ENCODE data around the gene PTPRM. TPM values are rescaled to one million over a fixed set of nuclear protein-coding genes. Genes with fewer than 3 reads are reported as not detected.

Gene PTPRM
- polyA plus RNA-seq, 1 donor (not counting 4 experiments of a cell fraction or from before 2014, with no cell fraction given): 54.5 TPM

GRCh38 chr18:8253944-8254343 is 686.8 kb downstream of the PTPRM start:
- TF ChIP-seq, protein P1, sequence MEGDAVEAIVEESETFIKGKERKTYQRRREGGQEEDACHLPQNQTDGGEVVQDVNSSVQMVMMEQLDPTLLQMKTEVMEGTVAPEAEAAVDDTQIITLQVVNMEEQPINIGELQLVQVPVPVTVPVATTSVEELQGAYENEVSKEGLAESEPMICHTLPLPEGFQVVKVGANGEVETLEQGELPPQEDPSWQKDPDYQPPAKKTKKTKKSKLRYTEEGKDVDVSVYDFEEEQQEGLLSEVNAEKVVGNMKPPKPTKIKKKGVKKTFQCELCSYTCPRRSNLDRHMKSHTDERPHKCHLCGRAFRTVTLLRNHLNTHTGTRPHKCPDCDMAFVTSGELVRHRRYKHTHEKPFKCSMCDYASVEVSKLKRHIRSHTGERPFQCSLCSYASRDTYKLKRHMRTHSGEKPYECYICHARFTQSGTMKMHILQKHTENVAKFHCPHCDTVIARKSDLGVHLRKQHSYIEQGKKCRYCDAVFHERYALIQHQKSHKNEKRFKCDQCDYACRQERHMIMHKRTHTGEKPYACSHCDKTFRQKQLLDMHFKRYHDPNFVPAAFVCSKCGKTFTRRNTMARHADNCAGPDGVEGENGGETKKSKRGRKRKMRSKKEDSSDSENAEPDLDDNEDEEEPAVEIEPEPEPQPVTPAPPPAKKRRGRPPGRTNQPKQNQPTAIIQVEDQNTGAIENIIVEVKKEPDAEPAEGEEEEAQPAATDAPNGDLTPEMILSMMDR (optimal IDR thresholded peaks at IDR 0.05 in 1 of 3, IDR thresholded peaks at IDR 0.05 in 1 of 3, conservative IDR thresholded peaks at IDR 0.05 in 1 of 3; ENCODE audit: extremely low read depth in 1 of 3, insufficient read depth in 2 of 3, low read length in 3 of 3): no peak
- TF ChIP-seq EZH2 (IDR thresholded peaks at IDR 0.05; ENCODE audit: low read length): no peak
- H4K20me1 ChIP-seq (ENCODE audit: control insufficient read depth, extremely low read depth, insufficient read depth, low read length): no peaks in the 10 kb centered on the region
- no peaks in the 10 kb centered on the region for H3K36me3 ChIP-seq (ENCODE audit: control insufficient read depth in 2 of 2, extremely low read depth in 1 of 2, insufficient read depth in 2 of 2, low read length in 2 of 2)
- H3K27me3 ChIP-seq (ENCODE audit: control insufficient read depth, extremely low read depth, insufficient read depth, low read length): no peaks in the 10 kb centered on the region
- H3K79me2 ChIP-seq (ENCODE audit: control insufficient read depth, insufficient read depth, low read length): no peaks in the 10 kb centered on the region
- dilution Hi-C loops (cut with MboI; ENCODE audit: extremely low pct_ligation_motif_present, low sequenced_read_pairs): no loop called here
- H2AFZ ChIP-seq (ENCODE audit: control insufficient read depth, low read length): no peak overlapping the region
- peaks cover 3% of the 10 kb centered on the region for H3K9me1 ChIP-seq (ENCODE audit: control insufficient read depth, extremely low read depth, insufficient read depth, low read length)
- DNase-seq (ENCODE audit: low read depth, low spot score): no peak
- no peak for FAIRE-seq
- H3K9ac ChIP-seq (ENCODE audit: control insufficient read depth, extremely low read depth, insufficient read depth, low read length): no peak overlapping the region
- H3K27ac ChIP-seq (ENCODE audit: control insufficient read depth, insufficient read depth, low read length): no peak overlapping the region
- no peak overlapping the region for H3K4me2 ChIP-seq (ENCODE audit: control insufficient read depth, extremely low read depth, insufficient read depth, low read depth, low read length)
- no peaks in the 10 kb centered on the region for H3K9me3 ChIP-seq (ENCODE audit: control insufficient read depth, low read depth, low read length)
- H3K4me1 ChIP-seq (ENCODE audit: control insufficient read depth, extremely low read depth, insufficient read depth, low read length): no peaks in the 10 kb centered on the region
- no peak overlapping the region for H3K4me3 ChIP-seq (ENCODE audit: control insufficient read depth in 2 of 3, extremely low read depth in 1 of 3, insufficient read depth in 2 of 3, low read depth in 1 of 3, low read length in 3 of 3)

GRCh38 chr18:8254654-8255053 is 687.5 kb downstream of the PTPRM start:
- TF ChIP-seq EZH2 (IDR thresholded peaks at IDR 0.05; ENCODE audit: low read length): no peak
- TF ChIP-seq, protein P1 (optimal IDR thresholded peaks at IDR 0.05 in 1 of 3, IDR thresholded peaks at IDR 0.05 in 1 of 3, conservative IDR thresholded peaks at IDR 0.05 in 1 of 3; ENCODE audit: extremely low read depth in 1 of 3, insufficient read depth in 2 of 3, low read length in 3 of 3): no peak
- DNase-seq (ENCODE audit: low read depth, low spot score) (no peak), FAIRE-seq (no peak)
- no peaks in the 10 kb centered on the region for H3K36me3 ChIP-seq (ENCODE audit: control insufficient read depth in 2 of 2, extremely low read depth in 1 of 2, insufficient read depth in 2 of 2, low read length in 2 of 2)
- no peak overlapping the region for H3K9ac ChIP-seq (ENCODE audit: control insufficient read depth, extremely low read depth, insufficient read depth, low read length)
- H3K4me1 ChIP-seq (ENCODE audit: control insufficient read depth, extremely low read depth, insufficient read depth, low read length): peaks cover 2% of the 10 kb centered on the region
- H3K9me1 ChIP-seq (ENCODE audit: control insufficient read depth, extremely low read depth, insufficient read depth, low read length): peaks cover 3% of the 10 kb centered on the region
- H4K20me1 ChIP-seq (ENCODE audit: control insufficient read depth, extremely low read depth, insufficient read depth, low read length): no peaks in the 10 kb centered on the region
- dilution Hi-C loops (cut with MboI; ENCODE audit: extremely low pct_ligation_motif_present, low sequenced_read_pairs): no loop called here
- no peak overlapping the region for H3K4me3 ChIP-seq (ENCODE audit: control insufficient read depth in 2 of 3, extremely low read depth in 1 of 3, insufficient read depth in 2 of 3, low read depth in 1 of 3, low read length in 3 of 3)
- H3K9me3 ChIP-seq (ENCODE audit: control insufficient read depth, low read depth, low read length): no peaks in the 10 kb centered on the region
- H3K27ac ChIP-seq (ENCODE audit: control insufficient read depth, insufficient read depth, low read length): no peak overlapping the region
- H3K4me2 ChIP-seq (ENCODE audit: control insufficient read depth, extremely low read depth, insufficient read depth, low read depth, low read length): no peak overlapping the region
- H2AFZ ChIP-seq (ENCODE audit: control insufficient read depth, low read length): no peak overlapping the region
- no peaks in the 10 kb centered on the region for H3K27me3 ChIP-seq (ENCODE audit: control insufficient read depth, extremely low read depth, insufficient read depth, low read length)
- H3K79me2 ChIP-seq (ENCODE audit: control insufficient read depth, insufficient read depth, low read length): no peaks in the 10 kb centered on the region
